Measurements from ENCODE around the gene AKAP8L. TPM values are rescaled to one million over a fixed set of nuclear protein-coding genes. Genes with fewer than 3 reads are reported as not detected.
"Not testable (repeated sequence)": the region's sequence is repeated elsewhere in the genome, so short reads cannot be mapped to it uniquely, and the experiment has no call there.

Gene AKAP8L
- total and polyA plus RNA-seq, 9 donors = 52.8 to 84.5 (median 70.1) TPM

DNA sequence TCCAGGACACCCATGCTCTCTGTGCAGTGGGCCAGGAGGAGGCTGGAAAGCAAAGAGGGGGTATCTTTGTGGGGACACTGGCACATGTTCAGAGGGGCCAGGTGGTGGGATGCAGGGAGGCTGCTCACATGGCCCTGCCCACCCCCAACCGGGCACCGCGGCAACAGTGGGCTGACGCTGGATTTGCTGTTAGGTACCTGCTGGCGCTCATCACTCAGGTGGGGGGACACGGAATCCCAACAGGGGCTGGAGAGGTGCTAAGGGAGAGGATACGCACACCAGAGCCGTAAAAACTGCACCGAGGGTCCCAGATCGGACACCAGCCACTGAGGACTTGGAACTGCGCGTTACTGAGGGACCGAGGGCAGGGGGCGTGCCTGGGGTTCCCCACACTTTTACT is 19.2 kb downstream of the AKAP8L start:
- peaks cover 29% of the 10 kb centered on the region for H3K4me1 ChIP-seq (ENCODE audit: control insufficient read depth, insufficient read depth, low read length)
- H3K36me3 ChIP-seq (ENCODE audit: control insufficient read depth, insufficient read depth, low read length) = peaks cover 77% of the 10 kb centered on the region

GRCh38 chr19:15399234-15399515 is 19.6 kb downstream of the AKAP8L start:
- no peak for DNase-seq
- 91% methylated on average over 6 of the region's 8 CpGs for WGBS (ENCODE audit: insufficient coverage)
- Histone ChIP-seq H3K4me3 (ENCODE audit: low read length) (no peak overlapping the region), H3K27ac (ENCODE audit: low read length) (no peak overlapping the region), H3K9me3 (replicated peaks; ENCODE audit: control insufficient read depth, low read depth, low read length) (no peaks in the 10 kb centered on the region), H3K36me3 (ENCODE audit: control insufficient read depth, insufficient read depth, low read length) (peaks cover 79% of the 10 kb centered on the region), H3K27me3 (ENCODE audit: control insufficient read depth, insufficient read depth, low read length) (no peaks in the 10 kb centered on the region), H3K4me1 (ENCODE audit: control insufficient read depth, insufficient read depth, low read length) (peaks cover 25% of the 10 kb centered on the region)

More for the DNA sequence above, 19.2 kb downstream of the AKAP8L start:
- Histone ChIP-seq H3K27me3 (ENCODE audit: control insufficient read depth, insufficient read depth, low read length) (no peaks in the 10 kb centered on the region), H3K4me3 (ENCODE audit: low read length) (no peak overlapping the region), H3K9me3 (replicated peaks; ENCODE audit: control insufficient read depth, low read depth, low read length) (no peaks in the 10 kb centered on the region), H3K27ac (ENCODE audit: low read length) (no peak overlapping the region)
- WGBS (ENCODE audit: insufficient coverage) = 88% methylated on average over 6 of the region's 14 CpGs
- no peak for DNase-seq

- H3K36me3 ChIP-seq (ENCODE audit: control insufficient read depth, insufficient read depth, low read length) = peaks cover 78% of the 10 kb centered on the region
- peaks cover 20% of the 10 kb centered on the region for H3K4me1 ChIP-seq (ENCODE audit: control insufficient read depth, insufficient read depth, low read length)
- no peak overlapping the region for H3K27ac ChIP-seq (ENCODE audit: low read length)
- no peaks in the 10 kb centered on the region for H3K27me3 ChIP-seq (ENCODE audit: control insufficient read depth, insufficient read depth, low read length)
- H3K9me3 ChIP-seq (replicated peaks; ENCODE audit: control insufficient read depth, low read depth, low read length) = no peaks in the 10 kb centered on the region
- H3K4me3 ChIP-seq (ENCODE audit: low read length) = no peak overlapping the region
- no peak for DNase-seq
- WGBS (ENCODE audit: insufficient coverage) = 90% methylated on average over 50 of the region's 50 CpGs
These were observed 20.1 kb downstream of the AKAP8L start for GRCh38 chr19:15398501-15399233.

DNA sequence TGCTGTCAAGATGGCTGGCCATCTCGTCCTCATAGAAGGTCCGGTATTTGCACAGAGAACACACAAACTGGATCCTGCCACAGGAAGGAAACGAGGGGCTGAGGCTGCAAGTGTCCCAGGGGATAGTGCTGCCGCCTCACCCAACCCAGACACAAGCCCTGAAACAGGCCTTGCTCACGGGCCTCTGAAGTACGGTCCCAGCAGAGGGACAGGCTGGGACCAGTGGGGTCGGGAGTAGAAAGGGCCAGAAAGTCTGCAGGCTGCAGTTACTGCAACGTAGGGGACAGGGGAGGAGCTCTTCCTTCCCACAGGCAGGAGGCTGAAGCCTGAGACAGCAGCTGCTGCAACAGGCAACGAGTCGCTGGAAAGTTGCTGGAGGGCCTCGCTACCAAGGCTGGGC is 21.0 kb downstream of the AKAP8L start:
- peaks cover 11% of the 10 kb centered on the region for H3K4me1 ChIP-seq (ENCODE audit: control insufficient read depth, insufficient read depth, low read length)
- no peak overlapping the region for H3K4me3 ChIP-seq (ENCODE audit: low read length)
- no peak overlapping the region for H3K27ac ChIP-seq (ENCODE audit: low read length)
- 78% methylated on average over 10 of the region's 11 CpGs for WGBS (ENCODE audit: insufficient coverage)
- no peak for DNase-seq
- H3K27me3 ChIP-seq (ENCODE audit: control insufficient read depth, insufficient read depth, low read length) = no peaks in the 10 kb centered on the region
- H3K9me3 ChIP-seq (replicated peaks; ENCODE audit: control insufficient read depth, low read depth, low read length) = no peaks in the 10 kb centered on the region
- H3K36me3 ChIP-seq (ENCODE audit: control insufficient read depth, insufficient read depth, low read length) = peaks cover 69% of the 10 kb centered on the region

- DNase-seq = no peak
- Histone ChIP-seq H3K27me3 (ENCODE audit: control insufficient read depth, insufficient read depth, low read length) (no peaks in the 10 kb centered on the region), H3K9me3 (replicated peaks; ENCODE audit: control insufficient read depth, low read depth, low read length) (no peaks in the 10 kb centered on the region), H3K4me3 (ENCODE audit: low read length) (no peak overlapping the region), H3K4me1 (ENCODE audit: control insufficient read depth, insufficient read depth, low read length) (peaks cover 5% of the 10 kb centered on the region), H3K27ac (ENCODE audit: low read length) (no peak overlapping the region), H3K36me3 (ENCODE audit: control insufficient read depth, insufficient read depth, low read length) (peaks cover 68% of the 10 kb centered on the region)
- WGBS (ENCODE audit: insufficient coverage) = 96% methylated on average over 5 of the region's 6 CpGs
These were observed 21.6 kb downstream of the AKAP8L start for GRCh38 chr19:15397236-15397635.

GRCh38 chr19:15396436-15396835 is 22.4 kb downstream of the AKAP8L start:
- Histone ChIP-seq H3K36me3 (ENCODE audit: control insufficient read depth, insufficient read depth, low read length) (peaks cover 71% of the 10 kb centered on the region), H3K27me3 (ENCODE audit: control insufficient read depth, insufficient read depth, low read length) (no peaks in the 10 kb centered on the region), H3K4me1 (ENCODE audit: control insufficient read depth, insufficient read depth, low read length) (no peaks in the 10 kb centered on the region), H3K4me3 (ENCODE audit: low read length) (no peak overlapping the region), H3K27ac (ENCODE audit: low read length) (no peak overlapping the region), H3K9me3 (replicated peaks; ENCODE audit: control insufficient read depth, low read depth, low read length) (no peaks in the 10 kb centered on the region)
- DNase-seq = no peak
- WGBS (ENCODE audit: insufficient coverage) = 95% methylated on average over 3 of the region's 3 CpGs

GRCh38 chr19:15395251-15395650 is 23.5 kb downstream of the AKAP8L start:
- not testable (repeated sequence) for DNase-seq; H3K27me3 ChIP-seq (ENCODE audit: control insufficient read depth, insufficient read depth, low read length); H3K9me3 ChIP-seq (replicated peaks; ENCODE audit: control insufficient read depth, low read depth, low read length); H3K27ac ChIP-seq (ENCODE audit: low read length); H3K4me1 ChIP-seq (ENCODE audit: control insufficient read depth, insufficient read depth, low read length); H3K4me3 ChIP-seq (ENCODE audit: low read length)
- WGBS (ENCODE audit: insufficient coverage) = 97% methylated on average over 15 of the region's 17 CpGs
- H3K36me3 ChIP-seq (ENCODE audit: control insufficient read depth, insufficient read depth, low read length) = peaks cover 59% of the 10 kb centered on the region

- Histone ChIP-seq H3K4me1 (ENCODE audit: control insufficient read depth, insufficient read depth, low read length) (no peaks in the 10 kb centered on the region), H3K36me3 (ENCODE audit: control insufficient read depth, insufficient read depth, low read length) (peaks cover 51% of the 10 kb centered on the region), H3K9me3 (replicated peaks; ENCODE audit: control insufficient read depth, low read depth, low read length) (no peaks in the 10 kb centered on the region), H3K27me3 (ENCODE audit: control insufficient read depth, insufficient read depth, low read length) (no peaks in the 10 kb centered on the region), H3K4me3 (ENCODE audit: low read length) (no peak overlapping the region), H3K27ac (ENCODE audit: low read length) (no peak overlapping the region)
- 71% methylated on average over 1 of the region's 5 CpGs for WGBS (ENCODE audit: insufficient coverage)
- DNase-seq = no peak
These were observed 24.4 kb downstream of the AKAP8L start for GRCh38 chr19:15394426-15394825.

GRCh38 chr19:15393963-15394362 is 24.8 kb downstream of the AKAP8L start:
- Histone ChIP-seq H3K27ac (ENCODE audit: low read length) (no peak overlapping the region), H3K9me3 (replicated peaks; ENCODE audit: control insufficient read depth, low read depth, low read length) (no peaks in the 10 kb centered on the region), H3K36me3 (ENCODE audit: control insufficient read depth, insufficient read depth, low read length) (peaks cover 46% of the 10 kb centered on the region), H3K27me3 (ENCODE audit: control insufficient read depth, insufficient read depth, low read length) (no peaks in the 10 kb centered on the region), H3K4me1 (ENCODE audit: control insufficient read depth, insufficient read depth, low read length) (no peaks in the 10 kb centered on the region), H3K4me3 (ENCODE audit: low read length) (no peak overlapping the region)
- DNase-seq = no peak

GRCh38 chr19:15390814-15391213 is 28.0 kb downstream of the AKAP8L start:
- Histone ChIP-seq H3K4me1 (ENCODE audit: control insufficient read depth, insufficient read depth, low read length) (no peaks in the 10 kb centered on the region), H3K4me3 (ENCODE audit: low read length) (no peak overlapping the region), H3K36me3 (ENCODE audit: control insufficient read depth, insufficient read depth, low read length) (peaks cover 23% of the 10 kb centered on the region), H3K27me3 (ENCODE audit: control insufficient read depth, insufficient read depth, low read length) (no peaks in the 10 kb centered on the region), H3K9me3 (replicated peaks; ENCODE audit: control insufficient read depth, low read depth, low read length) (no peaks in the 10 kb centered on the region), H3K27ac (ENCODE audit: low read length) (no peak overlapping the region)
- no CpG with 5 or more reads among the region's 2 CpGs for WGBS (ENCODE audit: insufficient coverage)
- DNase-seq = no peak

DNA sequence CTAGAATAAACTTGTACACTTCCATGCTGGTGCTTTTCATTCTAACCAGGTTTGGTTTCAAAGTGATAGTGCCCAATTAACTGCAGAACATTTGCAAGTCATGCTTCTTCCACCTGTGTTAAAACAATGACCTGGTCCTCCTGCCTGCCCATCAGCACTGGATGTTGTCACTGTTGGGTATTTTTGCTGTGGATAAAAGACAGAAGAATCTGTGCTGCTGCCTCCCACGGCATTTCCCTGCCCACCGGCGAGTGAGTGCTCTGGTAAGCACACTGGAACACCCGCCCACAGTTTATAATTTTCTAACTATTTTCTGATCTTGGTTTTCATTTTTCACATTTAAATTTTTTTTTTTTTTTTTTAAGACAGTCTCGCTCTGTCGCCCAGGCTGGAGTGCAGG is 36.9 kb downstream of the AKAP8L start:
- Histone ChIP-seq H3K36me3 (ENCODE audit: control insufficient read depth, insufficient read depth, low read length) (peaks cover 12% of the 10 kb centered on the region), H3K4me1 (ENCODE audit: control insufficient read depth, insufficient read depth, low read length) (peaks cover 16% of the 10 kb centered on the region), H3K27ac (ENCODE audit: low read length) (no peak overlapping the region), H3K9me3 (replicated peaks; ENCODE audit: control insufficient read depth, low read depth, low read length) (no peaks in the 10 kb centered on the region), H3K4me3 (ENCODE audit: low read length) (no peak overlapping the region), H3K27me3 (ENCODE audit: control insufficient read depth, insufficient read depth, low read length) (no peaks in the 10 kb centered on the region)
- 80% methylated on average over 1 of the region's 6 CpGs for WGBS (ENCODE audit: insufficient coverage)
- DNase-seq = no peak

All from muscle of leg (tissue), 11 donors.